ENCODE results near the gene ARHGEF39.

- TF ChIP-seq ZNF407 (IDR thresholded peaks at IDR 0.05; ENCODE audit: low read depth) (no peak), CHD1 (IDR thresholded peaks at IDR 0.05; ENCODE audit: low read length) (no peak), PKNOX1 (IDR thresholded peaks at IDR 0.05) (no peak), ARHGAP35 (IDR thresholded peaks at IDR 0.05; ENCODE audit: partially characterized antibody) (no peak), ZNF384 (IDR thresholded peaks at IDR 0.05; ENCODE audit: low read depth, low read length) (no peak), GABPA (tag; conservative IDR thresholded peaks at IDR 0.05; ENCODE audit: low read depth) (no peak), BMI1 (IDR thresholded peaks at IDR 0.05; ENCODE audit: low read length) (no peak), SNRNP70 (optimal IDR thresholded peaks at IDR 0.05; ENCODE audit: low read depth, low read length) (no peak), CHD7 (IDR thresholded peaks at IDR 0.05; ENCODE audit: low read depth, low read length) (no peak), EGR1 (conservative IDR thresholded peaks at IDR 0.05) (no peak), E4F1 (CRISPR knock-in tag; IDR thresholded peaks at IDR 0.05; ENCODE audit: borderline replicate concordance) (no peak)
These were observed 11.4 kb downstream of the ARHGEF39 start for GRCh38 chr9:35653611-35654010.
